NCI-H2171 treated with DMSO at 0.1 percent for 48 hours (cell line): ENCODE measurements around the gene SLX9.

Experiments used
- DNase-seq: peaks from one replicate; lab custom pipeline; 2025; lab: John Stamatoyannopoulos, UW

The SLX9 gene

DNA sequence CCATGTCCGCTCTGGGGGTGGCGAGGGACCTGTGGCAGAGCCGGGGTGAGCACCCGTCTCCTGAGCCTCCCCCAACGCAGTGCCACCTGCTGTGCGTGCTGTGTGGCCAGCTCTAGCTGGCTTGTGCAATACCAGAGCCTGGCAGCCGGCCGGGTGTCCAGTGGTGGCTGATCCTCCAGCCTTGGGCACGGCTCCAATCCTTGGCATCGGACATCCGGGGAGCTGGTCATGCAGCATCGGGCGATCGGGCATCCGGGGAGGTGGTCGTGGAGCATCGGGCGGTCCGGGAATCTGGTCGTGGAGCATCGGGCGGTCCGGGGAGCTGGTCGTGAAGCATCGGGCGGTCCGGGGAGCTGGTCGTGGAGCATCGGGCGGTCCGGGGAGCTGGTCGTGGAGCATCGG lies 8.1 kb downstream of the SLX9 start:
- DNase-seq = no peak

DNA sequence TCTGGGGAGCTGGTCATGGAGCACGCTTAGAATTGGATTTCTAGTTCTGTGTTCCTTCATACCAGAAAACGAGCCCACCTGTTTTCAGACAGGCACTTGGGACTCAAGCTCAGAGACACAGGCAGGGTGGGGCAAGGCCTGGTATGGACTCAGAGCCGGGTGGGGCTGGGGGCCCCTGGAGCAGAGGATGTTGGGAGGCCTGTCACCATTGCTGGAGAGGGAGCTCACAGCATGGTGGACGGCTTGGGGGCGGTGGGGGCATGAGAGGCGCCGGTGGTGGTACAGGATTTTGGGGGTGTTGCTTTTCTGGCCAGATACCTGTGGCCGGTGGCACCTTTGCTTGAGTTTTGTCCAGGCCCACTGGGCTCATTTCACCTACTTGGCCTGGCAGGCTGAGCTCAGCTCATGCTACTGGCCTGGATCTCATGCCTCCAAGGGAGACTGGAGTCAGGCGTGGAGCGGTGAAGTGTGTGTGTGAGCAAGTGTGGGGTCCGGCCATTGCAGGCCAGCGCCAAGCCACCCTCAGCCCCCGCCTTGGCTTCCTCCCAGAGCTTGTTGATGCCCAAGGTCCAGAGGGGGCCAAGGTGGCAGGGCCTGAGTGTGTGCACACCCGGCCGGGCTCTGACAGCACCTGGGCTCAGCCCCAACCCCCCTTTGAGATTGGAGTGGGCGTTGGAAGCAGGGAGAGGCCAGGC lies 8.7 kb downstream of the SLX9 start:
- DNase-seq = no peak

DNA sequence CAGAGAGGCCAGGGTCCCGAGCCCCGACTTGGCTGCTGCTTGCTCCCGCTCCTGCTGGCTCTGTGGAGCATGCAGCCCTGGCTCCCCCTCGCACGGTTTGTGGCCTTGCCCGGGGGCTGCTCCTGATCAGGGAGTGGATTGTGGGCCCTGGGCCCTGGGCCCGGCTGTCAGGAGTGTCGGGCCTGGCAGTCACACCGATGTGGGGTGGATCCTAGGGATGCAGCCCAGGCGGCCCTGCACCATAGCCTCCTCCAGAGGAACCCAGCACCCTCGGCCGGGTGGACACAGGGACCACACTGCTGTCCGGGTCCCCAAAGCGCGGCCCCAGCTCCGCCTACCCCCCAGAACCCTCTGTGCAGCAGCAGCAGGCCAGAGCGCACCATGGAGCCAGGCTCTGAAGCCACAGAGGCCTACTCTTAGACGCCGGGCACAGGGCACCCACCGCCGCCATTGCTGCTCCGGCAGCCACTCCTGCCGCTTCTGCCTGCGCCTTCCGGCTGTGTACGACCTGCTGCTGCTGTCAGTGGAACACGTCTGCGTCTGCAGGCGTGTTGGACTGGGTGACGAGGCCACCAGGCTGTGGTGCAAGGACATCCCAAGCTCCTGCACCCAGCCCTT lies 9.4 kb downstream of the SLX9 start:
- DNase-seq = no peak

DNA sequence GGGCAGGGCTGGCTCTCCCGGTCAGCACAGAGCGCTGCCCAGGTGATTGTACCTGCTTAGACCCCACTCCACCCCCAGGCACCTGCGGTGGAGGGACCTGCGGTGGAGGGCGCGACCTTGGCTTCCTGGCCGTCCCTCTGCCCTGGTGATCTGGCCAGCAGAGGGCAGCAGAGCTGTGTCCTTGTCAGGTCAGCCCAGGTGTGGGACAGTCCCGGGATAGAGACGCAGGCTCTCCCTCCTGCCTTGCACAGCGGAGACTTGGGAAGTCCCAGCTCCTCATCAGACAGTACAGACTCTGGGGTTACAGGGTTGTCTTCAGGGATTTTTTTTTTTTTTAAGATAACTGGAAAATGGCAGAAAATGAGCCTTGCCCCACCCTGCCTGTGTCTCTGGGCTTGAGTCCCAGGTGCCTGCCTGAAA lies 10.0 kb downstream of the SLX9 start:
- peak; percentile 39 for DNase-seq

DNA sequence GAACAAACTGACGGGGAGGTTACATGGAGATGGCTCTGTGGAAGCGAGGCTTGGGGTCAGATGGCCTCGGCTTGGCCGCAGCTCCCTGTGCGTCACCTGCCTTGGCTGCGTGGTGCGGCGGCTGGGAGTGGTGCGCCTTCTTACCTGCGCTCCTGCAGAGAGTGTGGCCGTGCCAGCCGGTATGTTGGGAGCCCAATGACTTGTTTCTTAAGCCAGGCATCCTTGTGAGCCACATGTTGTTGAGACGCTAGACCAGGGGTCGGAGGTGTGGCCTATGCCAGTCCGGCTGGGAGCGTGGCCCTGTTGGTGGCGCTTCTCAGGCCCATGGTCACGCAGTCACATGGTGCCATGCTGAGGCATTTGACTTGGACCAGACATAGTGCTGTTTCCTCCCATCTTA lies 10.5 kb downstream of the SLX9 start:
- DNase-seq = no peak

DNA sequence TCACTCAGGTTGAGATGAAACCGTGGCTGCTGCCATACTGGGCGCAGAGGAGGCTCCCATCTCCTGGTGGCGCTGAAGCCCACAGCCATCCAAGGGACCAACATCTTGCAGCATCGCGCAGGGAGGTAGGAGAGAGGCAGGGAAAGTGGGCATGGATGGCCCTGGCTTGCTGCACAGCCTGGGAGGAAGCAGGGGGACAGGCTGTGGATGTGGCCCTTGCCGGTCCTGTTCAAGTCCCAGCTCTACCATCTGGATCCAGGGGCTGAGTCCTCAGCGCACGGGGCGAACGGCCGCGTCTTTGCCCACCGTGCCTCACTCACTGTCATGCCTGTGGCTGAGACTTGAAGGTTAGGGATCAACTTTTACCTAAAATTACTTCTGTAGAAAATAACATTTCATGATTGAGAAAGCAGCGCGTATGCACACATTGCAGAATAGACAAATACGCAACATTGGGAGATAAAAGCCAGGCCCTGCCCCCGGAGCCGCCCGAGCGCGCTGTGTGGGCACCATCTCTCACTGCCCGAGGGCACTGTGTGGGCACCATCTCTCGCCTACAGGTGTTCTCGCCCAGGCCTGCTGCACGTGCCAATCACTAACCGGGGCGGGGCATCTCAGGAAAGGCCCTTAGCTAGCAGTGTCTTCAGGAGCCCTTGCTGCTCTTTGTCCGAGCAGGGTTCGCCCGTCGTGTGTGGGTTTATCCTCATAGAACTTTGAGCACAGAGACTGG lies 11.5 kb downstream of the SLX9 start:
- DNase-seq = no peak

DNA sequence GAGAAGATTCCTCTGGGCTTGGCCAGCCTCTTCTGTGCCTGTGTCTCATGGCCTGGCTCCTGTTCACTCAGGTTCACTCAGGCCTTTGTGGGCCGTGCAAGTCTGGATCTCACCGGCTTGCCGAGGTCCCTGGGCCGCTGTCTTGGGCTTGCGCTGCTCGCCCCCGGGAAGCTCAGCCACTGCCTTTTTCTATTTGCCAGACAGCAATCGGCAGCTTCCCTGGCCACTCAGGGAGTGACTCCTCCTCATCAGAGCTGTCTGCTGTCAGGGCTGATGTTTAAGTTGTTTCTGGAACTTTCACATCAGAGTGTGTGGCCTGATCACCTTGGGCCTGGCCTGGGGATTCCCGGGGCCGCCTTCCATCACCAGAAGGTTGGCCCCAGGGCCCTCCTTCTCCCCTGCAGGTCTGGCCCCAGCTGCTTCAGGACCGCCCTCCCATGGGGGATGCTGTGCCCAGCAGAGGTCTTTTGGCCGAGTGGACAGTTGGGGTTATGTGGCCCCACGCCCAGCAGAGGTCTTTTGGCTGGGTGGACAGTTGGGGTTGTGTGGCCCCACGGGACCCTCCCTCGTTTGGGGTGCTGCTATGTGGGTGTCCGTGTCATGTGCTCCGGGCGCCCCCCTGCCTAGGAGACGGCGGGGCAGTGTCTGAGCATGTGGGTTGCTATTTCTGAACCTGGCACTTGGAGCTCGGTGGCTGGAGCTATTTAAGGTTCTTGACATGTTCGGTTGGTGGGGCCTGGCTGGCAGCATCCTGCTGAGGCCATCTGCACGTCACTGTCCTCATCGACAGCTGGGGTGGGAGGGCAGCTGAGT lies 12.5 kb downstream of the SLX9 start:
- no peak for DNase-seq

DNA sequence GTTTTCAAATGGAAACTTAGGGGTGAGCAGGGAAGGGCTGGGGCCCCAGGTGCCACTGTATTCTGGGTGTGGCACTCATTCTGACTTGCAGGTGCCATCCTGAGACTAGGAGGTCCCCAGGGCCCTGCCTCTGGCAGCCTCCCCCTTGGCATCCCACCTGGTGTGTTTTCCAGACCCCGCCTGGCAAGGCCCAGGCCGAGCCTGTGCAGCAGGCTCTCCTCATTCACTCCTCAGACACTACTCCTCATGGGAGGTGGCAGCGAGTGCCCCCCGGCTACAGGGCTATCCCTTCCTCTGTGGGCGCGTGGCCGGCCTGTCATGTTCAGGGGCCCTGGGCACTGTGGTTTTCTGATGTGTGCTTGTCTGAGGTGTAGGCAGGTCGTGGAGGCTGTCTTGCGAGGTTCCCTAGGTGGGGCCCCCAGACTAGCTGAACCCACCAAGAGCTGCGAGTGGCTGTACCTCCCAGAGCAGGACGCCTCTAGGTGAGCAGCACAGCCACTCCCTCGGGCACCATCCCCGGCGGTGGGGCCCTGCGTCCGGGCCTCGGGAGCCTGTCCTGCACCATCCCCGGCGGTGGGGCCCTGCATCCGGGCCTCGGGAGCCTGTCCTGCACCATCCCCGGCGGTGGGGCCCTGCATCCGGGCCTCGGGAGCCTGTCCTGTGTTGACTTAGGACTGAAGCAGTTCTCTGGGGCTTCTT lies 13.2 kb downstream of the SLX9 start:
- DNase-seq = peak; percentile 87

DNA sequence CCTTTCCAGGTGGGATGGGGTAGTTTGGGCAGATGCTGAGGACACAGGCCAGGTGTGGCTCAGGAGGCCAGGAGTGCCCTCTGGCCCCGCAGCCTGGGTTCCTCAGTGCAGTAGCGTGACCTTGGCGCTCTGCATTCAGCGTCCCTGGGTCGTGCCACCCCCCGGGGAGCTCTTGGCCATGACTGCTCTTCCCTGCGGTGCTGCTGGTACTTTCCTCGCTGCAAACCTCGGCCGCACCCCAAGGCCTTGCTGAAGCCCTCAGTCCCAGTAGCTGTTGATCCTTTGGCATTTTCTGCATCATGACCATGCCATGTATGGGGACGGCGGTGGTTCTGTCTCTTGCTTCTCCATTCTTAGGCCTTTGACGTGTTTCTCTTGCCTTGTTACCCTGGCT lies 13.8 kb downstream of the SLX9 start:
- DNase-seq = no peak

DNA sequence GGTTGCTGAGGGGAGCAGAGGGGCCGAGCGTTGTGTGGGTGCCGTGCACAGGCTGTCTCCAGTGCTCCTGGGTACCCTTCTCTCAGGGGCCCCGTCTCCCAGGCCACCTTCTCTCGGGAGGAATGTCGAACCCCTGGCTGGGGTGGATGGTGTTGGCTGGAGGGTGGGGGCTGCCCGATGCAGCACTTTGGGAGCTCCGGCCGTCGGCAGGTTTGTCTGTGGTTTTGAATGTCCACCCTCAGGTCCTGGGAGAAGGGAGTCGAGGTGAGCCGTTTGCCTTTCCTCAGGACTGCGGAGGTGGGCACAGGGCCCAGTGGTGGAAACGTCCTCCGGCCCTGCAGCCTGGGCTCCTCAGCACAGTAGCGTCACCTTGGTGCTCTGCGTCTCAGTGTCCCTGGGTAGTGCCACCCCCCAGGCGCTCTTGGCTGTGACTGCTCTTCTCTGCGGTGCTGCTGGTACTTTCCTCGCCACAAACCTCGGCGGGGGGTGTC lies 14.5 kb downstream of the SLX9 start:
- no peak for DNase-seq

DNA sequence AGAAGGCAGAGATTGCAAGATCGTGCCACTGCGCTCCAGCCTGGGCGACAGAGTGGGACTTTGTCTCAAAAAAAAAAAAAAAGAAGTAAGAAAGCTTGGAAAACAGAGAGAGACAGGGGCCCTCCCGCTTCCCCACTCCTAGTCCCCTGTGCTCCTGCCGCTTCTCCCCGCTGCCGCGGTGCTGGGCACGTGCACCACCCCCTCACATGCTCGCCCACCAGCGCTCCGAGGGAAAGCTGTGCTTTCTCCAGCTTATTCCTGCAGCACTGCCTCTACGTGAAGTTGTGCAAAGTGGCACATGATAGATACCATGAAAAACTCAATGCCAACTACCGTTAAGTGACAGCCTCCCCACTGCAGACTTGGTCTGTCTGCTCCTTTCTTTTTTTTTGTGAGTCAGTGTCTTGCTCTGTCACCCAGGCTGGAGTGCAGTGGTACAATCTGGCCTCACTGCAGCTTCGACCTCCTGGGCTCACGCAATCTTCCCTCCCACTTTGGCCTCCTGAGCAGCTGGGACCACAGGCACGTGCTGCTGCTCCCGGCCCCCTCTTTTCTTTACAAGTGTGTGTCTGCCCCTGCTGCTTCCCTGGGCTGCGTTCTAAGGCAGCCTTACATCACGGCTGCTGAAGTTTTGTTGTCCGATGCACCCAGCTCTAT lies 15.4 kb downstream of the SLX9 start:
- DNase-seq = peak; percentile 49

DNA sequence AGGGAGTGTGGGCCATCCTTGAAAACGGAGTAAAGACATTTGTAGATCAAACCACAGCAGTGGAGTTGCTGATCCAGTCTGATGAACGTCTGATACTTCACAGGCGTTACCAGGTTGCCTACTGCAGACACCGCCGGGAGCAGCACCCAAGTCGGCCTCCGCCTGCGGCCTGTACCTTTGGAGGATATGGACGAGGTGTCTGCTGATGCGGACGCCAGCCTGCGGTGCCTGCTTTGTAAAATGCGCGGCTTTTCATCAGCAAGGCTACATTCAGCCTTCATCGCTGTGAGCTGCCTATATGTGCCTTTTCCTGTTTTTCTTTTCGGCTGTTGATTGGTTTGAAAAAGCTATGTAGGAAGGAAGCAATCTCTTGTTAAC lies 16.0 kb downstream of the SLX9 start:
- no peak for DNase-seq

DNA sequence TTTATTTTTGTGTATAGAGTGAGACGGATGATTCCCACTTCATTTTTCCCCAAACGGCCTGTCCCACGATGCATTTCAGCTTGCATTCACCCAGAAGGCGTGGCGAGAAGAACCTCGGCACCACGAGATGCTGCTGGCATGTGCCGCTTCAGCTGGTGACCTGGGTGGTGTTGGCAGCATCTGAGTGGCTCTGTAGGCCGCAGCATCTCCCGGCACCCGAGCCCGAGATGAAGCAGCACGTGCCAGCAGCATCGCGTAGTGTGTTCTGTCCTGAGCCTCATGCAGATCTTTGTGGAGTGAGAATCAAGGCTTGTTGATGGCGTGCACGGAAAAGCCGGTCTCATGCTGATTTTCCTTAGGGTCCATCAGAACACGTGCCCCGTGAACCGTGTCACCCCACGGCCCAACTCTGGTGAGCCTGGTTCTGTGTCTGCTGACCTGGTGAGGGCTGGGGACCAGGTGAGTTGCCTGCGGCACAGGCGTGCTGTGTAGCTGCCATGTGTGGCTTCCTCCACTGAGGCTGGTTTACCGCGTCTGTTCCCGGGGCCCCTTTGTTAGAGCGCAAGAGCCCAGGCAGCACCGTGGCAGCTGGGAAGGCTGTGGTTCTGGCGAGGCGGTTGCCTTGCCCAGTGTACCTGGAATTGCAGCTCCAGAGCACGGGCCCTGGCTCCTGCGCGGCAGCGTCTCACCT lies 16.7 kb downstream of the SLX9 start:
- no peak for DNase-seq

DNA sequence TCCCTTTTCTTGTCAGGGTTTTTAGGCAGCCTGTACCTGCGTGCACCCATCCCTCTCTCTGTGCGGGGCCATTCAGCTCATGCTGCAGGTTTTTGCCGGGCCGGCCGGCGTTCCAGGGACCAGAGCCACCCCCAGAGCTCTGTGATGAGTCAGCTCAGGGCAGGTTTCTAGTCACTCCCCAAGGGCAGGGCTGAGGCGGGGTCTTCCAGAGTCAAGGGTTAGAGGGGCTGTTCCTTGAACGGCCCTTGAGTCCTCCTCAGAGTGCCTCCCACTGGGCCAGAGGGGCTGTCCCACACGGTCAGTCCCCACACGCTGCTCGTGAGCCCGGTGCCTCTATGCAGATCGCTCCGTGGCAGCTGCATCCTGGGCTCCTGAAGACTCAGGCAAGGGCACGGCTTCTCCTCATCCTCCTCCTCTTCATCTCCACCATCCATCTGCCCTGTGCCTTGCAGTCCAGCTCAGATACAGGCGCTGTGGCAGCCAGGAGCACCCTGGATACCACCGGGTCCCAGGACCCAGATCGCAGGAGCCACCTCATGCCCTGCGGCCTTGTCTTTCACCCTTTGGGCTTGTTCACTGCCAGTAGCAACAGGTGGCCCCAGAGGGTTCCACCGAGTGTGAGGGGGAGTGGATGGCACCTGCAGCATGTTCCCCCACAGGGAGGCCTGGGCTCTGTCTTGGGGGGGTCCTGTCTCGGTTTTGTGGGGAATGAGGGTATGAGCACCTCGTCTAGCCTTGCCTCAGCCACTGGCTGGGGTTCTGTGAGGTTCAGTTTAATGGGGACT lies 17.4 kb downstream of the SLX9 start:
- no peak for DNase-seq

DNA sequence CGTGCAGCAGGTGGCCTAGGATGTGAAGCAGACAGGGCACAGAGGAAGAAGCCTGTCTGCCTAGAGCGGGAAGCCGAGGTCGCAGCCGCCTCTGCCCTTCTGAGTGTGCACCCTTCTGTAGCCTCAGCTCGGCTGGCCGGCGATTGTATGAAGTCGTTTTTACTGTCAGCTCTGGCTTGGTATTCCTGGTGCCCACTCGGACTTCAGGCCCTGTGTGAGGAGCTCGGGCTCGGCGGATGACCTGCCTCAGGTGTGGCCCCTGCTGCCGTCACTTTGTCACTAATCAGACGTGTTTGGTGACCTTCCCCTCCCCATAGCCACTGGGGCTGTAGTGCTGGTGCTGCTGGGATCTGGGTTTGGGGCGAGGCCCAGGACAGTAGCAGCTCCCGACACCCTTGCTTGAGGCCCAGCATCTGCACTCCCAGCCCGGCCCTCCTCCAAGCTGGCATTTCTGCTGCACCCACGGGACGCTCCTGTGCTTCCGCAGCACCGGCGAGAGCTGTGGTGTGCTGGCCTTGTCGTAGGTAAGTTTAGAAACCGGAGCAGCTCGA lies 18.1 kb downstream of the SLX9 start:
- no peak for DNase-seq

DNA sequence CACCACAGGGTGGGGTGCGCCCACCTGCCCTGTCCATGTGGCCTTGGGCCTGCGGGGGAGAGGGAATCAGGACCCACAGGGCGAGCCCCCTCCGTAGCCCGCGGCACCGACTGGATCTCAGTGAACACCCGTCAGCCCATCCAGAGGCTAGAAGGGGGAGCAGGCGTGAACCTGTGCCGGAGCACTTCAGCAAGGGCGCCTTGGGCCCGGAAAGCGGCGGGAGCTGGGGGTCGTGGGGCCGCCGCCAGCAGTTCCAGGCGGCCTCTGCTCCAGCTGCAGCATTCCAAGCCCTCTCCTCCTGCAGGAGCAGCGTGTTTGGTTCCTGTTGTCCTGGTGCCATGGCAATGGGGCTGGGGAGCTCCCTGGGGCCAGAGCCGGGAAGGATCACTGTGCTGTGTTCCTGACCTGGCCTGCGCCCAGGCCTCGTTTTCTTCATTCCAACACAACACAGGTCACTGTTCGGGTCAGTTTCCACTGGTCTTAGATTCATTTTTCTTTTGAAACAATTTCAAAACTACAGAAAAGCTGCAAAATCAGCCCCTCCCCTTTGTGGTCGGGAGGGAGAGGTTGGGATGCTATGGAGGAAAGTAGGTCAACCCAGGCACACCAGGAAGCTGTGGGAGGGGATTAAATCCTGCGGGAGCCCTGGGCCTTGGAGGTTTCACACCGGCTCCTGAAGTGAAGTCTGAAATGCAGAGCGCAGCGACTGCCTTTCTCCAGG lies 18.8 kb downstream of the SLX9 start:
- no peak for DNase-seq

DNA sequence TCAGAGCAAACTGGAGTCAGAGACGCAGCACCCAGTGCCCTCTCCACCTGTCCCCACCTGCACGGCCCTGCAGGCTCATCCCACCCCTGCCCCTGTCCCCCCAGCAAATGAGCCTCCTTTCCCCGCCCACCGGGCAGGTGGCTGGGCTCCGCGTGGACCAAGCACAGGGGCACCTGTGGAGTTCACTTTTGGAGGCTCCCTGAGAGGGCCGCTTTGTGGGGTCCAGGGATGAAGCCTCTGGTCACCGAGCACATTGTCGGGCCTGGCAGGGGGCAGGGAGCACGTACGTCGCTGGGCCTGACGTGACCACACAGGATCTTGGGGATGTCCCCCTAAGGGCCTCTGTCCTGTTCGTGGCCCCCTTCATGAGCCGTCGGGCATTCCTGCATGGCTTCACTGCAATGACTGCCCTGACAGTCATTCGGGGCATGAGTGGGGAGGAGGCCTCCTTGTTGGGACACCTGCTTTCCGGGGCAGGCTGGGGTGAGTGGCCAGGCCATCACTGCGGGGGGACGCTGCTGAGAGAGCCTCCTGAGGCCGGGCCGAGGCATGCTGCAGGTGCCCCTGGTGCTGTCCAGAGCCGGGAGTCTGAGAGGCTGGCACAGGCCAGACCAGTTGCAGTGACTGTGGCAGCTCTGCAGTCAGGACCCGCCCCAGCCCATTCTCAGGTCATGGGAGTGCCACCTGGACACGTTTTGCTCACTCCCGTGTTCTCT lies 19.7 kb downstream of the SLX9 start:
- DNase-seq = no peak
